ENCODE data around the gene CPNE2.

- TF ChIP-seq CTCF (IDR thresholded peaks at IDR 0.05) (no peak), POLR2A (IDR thresholded peaks at IDR 0.05) (no peak)
Observed at GRCh38 chr16:57133031-57133430, 40.6 kb downstream of the CPNE2 start.

Measured in uterus (tissue), 2 donors.